SIG-M5 treated with dmso at 0.1 percent for 504 hours (cell line): ENCODE data around the gene PSMA2.
"Not testable (repeated sequence)": the region's sequence is repeated elsewhere in the genome, so short reads cannot be mapped to it uniquely, and the experiment has no call there.

Experiments
- DNase-seq: peaks from one replicate; lab custom pipeline; 2025; ENCODE audit not compliant: unreplicated experiment; lab: John Stamatoyannopoulos, UW

PSMA2 gene

DNA sequence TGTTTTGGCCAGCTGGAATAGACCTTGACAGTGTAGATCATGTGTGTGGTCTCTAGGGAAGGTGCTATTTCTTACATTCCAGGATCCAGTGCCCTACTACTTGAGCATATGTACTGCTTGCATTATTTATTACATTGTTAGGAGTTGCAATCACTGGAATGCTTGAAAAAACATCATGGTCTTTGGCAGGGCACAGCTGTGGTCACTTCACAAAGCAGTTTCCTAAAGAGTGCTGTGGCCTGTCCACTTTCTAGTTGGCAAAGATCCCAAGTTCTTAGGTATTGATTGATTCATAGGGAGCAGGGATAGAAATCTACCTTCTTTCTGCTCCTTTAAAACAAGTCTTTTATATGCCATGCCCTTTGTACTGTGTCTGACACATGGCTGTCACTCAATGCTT lies 24.7 kb downstream of the PSMA2 start:
- DNase-seq = no peak

DNA sequence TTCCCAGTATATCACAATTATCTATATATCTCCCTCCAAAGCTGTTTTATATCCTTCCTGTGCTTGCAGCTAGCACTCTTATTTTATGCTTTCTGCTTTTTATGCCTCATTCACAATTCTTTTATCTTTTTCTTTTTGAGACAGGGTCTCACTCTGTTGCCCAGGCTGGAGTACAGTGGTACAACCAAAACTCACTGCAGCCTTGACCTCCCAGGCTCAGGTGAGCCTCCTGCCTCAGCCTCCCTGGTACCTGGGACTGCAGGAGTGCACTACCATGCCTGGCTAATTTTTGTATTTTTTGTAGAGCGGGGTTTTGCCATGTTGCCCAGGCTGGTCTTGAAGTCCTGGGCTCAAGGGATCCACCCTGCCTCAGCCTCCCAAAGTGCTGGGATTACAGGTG lies 25.8 kb downstream of the PSMA2 start:
- no peak for DNase-seq

DNA sequence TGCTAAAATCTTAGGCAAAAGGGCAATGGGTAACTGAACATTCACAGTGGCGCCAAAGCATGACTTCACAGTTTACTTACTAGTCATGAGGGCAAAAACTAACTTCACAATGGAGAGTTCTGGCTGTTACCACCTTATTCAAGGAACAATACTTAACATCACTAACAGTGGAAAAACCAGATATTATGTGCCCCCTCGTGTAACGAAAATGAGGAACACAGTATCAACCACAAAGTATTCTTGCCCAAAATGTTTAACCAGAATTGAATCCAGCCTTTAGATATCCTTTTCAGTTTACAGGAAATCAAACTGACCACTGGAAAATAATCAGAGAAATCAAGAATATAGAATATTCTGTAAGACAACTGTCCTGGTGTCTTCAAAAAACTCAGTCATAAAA lies 29.6 kb downstream of the PSMA2 start:
- DNase-seq = peak; percentile 22

DNA sequence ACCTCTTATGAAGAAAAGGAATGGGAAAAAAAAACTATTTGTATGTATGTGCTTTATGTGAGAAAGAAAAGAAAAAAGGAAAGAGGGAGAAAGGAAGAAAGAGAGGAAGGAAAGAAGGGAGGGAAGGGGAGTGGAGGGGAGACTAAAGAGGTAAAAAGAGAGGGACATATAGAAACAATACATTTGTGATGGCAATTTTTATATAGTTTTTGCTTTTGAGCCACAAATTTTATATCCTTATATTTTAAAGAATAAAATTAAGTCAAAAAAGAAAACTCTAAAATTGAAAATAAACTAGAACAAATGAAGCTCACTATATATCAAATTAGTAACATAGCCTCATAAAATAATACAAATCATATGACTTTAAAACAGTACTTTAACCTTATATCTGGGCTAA lies 31.1 kb downstream of the PSMA2 start:
- DNase-seq = no peak

DNA sequence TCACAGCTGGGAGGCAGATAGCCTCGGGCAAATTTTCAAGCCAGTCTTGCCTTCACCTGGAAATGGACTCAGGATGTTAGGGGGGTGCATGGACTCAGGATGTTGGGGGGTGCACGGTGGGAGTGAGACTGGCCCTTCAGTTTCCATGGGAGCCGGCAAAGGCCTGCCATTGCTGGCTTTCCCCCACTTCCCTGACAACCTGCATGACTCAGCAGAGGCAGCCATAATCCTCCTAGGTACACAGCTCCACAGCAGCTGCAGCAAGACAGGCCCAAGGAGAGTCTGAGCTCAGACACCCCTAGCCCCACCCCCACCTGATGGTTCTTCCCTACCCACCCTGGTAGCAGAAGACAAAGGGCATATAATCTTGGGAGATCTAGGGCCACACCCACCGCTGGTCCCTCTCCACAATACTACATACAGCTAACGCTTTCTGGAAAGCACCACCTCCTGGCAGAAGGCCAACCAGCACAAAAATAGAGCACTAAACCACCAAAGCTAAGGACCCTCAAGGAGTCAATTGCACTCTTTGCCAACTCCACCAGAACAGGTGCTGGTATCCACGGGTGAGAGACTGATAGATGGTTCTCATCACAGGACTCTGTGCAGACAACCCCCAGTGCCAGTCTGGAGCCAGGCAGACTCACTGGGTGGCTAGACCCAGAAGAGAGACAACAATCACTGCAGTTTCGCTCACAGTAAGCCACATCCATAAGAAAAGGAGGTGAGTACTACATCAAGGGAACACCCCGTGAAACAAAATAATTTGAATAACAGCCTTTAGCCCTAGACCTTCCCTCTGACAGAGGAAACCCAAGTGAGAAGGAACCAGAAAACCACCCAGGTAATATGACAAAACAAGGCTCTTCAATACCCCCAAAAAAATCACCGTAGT lies 38.4 kb downstream of the PSMA2 start:
- DNase-seq = no peak

DNA sequence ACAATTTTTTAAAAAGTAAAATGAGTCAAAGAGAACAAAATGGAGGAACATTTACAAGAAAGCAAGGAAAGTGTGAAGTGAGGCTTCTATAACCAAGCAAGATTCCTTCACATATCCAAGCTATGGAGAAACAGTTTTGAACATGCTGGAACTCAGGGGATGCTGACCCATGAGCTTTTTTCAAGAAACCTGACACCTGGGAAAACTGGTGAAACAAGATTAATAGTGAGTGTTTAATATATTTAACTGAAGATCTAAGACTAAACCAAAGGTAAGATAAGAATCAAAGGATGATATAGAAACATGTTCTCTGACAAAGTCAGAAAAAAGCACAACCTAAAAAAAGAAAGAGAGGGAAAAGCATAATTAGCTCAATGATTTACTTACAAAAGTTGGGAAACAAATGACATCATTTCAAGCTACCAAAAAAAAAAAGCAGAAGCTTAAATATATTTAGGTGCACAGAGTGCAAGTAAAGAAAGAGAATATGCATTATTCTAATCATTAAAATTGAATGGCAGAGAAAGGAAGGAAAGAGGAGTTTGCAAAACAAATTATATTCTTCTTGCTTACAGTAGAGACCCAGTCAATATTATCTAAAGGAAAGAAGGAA lies 45.0 kb downstream of the PSMA2 start:
- peak; percentile 20 for DNase-seq

DNA sequence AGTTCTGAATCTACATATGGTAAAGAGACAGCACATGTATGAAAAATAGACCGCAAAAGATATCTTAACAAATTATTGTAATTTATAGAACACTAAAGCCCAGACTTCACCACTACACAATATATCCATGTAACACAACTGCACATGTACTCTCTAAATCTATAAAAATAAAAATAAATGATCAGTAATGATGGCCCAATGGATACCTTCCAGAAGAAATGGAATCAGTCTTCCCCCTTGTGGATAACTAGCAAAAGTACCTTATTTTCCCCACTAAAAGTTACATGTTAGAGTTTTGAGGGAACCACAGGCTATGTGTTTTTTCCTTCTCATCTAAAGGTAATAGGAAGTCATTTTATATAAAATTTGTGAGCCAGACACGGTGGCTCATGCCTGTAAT lies 45.8 kb downstream of the PSMA2 start:
- DNase-seq = peak; percentile 49

DNA sequence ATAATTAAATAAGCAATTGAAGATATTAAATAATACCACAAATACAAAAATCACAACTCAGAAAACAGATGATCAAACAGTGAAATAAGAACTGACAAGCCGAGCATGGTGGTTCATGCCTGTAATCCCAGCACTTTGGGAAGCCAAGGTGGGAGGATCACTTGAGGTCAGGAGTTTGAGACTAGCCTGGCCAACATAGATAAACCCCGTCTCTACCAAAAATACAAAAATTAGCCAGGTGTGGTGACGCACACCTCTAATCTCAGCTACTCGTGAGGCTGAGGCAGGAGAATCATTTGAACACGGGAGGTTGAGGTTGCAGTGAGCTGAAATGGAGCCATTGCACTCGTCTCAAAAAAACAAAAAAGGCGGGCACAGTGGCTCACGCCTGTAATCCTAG lies 46.8 kb downstream of the PSMA2 start:
- not testable (repeated sequence) for DNase-seq

DNA sequence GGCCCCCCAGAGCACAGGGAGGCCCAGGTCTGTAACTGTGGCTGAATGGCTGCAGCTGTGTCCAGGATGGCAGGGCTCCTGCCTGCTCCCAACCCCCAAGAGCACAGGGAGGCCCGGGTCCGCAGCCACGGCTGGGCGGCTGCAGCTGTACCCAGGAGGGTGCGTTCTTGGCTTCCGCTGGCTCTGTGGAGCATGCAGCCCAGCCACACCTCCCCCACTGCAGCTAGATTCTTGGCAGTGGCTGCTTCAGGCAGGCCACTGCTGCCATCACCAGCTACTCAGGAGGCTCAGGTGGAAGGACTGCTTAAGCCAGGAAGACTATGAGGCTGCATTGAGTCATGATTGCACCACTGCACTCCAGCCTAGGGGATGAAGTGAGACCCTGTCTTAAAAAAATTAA lies 48.0 kb downstream of the PSMA2 start:
- DNase-seq = peak; percentile 31

DNA sequence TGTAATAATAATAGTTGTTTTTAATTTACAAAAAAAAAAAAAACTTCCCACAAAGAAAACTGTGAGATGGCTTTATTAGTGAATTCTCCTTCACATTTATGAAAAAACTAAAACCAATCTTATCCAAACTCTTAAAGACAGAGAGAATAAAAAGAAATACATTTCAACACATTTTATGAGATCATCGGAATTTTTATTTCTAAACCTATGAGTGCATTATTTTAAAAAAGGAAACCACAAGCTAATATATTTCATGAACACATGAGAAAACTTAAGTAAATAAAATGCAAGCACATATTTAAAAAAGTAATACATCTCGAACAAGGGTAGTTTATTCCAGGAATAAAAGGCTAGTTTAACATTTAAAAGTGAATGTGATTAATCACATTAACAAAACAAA lies 51.6 kb downstream of the PSMA2 start:
- no peak for DNase-seq

DNA sequence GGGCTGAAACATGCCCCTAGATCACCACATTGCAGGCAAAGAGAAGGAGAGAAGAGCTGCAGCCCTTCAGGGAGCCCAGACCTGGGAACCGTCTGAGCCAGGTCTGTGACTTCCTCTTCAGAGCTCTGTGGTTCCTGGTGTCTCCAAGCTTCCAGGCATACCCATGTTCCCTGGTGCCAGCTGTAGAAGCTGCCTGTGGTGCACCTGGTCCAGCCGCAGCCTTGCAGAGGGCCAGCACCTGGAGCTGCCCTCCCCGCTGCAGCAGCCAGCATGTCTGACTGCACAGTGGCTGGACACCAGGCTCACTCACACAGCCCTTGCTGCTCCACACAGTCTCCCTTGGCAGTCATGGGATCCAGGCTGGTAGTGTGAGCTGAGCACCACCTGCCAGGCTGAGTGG lies 53.7 kb downstream of the PSMA2 start:
- no peak for DNase-seq

DNA sequence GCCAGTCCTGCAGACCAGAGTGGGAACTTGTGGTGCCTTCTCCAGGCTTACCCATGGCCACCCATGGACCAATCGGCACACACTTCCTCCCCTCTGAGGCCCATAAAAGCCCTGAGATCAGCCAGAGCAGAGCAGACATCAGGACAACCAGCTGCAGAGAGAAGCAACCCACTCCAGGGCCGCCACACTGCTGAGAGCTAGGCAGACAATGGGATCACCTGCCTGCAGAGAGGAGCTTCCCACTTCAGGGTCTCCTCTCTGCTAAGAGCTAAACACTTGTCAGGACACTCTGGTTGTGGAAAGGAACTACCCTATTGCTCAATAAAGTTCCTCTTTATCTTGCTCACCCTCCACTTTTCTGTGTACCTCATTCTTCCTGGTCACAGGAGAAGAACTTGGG lies 54.1 kb downstream of the PSMA2 start:
- DNase-seq = peak; percentile 64

DNA sequence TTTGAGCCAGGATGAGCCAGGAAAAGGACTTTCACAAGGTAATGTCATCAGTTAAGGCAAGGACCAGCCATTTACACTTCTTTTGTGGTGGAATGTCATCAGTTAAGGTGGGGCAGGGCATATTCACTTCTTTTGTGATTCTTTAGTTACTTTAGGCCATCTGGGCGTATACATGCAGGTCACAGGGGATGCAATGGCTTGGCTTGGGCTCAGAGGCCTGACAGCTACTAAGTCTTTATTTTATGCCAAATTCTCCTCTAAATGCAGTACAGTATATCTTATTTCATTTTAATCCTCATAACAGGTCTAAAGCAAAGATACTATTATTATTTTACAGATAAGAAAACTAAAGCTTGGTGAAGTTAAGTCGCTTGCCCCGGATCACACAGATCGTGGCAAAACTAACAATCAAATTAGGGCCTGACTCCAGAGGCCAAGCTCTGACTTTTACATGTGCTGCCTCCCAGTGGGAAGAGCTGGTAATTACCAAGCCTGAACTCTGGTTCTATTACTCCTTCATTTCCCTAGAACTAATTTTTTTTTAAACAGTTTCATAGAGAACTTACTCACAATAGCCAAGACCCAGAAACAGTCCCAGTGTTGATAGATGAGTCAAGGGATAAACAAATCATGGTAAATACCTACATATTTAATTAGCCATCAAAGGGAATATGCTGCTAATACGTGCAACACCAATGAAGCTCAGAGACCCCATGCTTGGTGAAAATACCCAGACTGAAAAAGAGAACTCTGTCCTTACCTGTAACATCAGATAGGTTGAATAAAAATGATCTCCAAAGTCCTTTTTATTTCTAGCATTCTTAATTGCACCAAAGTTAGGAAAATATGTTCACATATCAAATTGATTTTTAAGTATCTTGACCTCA lies 55.5 kb downstream of the PSMA2 start:
- peak; percentile 65 for DNase-seq

DNA sequence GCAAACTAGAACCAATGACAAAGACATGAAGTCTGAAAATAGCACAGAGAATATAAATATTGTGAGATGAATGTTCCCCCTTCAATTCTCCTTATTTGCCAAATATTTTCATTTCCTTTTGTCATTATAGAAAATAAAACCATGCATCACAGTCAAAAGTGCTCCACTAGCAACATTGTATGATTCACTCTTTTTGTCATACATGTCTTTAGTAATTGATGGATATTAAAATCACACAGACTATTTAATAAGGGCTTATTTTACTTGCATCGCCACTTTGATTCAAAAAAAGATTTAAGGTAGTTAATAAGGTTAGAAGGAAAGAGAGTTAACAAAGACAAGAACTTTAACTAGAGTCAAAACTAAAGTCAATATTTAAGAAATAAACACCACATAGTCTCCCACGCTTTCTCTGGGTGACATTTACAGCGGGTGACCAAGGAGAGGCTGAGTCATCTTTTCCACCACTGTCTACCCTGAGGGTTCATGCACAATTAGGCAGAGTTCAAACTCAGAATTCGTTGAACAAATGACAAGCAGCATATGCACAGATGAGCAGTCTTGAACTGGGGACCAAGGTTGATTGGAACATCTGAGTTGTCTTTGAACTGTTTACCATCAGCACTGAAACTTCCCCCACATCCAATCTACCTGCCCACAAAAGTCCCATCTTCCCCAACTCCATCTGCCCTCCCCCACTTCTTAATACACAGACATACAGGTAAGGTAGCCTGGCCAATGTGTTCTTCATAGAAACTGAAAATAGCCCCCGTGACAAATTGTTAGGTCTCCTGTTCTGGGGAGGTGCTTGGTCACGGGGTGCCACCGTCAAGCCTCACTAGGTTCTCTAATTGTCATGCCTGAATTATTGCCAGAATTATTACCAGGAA lies 62.6 kb downstream of the PSMA2 start:
- DNase-seq = peak; percentile 42

DNA sequence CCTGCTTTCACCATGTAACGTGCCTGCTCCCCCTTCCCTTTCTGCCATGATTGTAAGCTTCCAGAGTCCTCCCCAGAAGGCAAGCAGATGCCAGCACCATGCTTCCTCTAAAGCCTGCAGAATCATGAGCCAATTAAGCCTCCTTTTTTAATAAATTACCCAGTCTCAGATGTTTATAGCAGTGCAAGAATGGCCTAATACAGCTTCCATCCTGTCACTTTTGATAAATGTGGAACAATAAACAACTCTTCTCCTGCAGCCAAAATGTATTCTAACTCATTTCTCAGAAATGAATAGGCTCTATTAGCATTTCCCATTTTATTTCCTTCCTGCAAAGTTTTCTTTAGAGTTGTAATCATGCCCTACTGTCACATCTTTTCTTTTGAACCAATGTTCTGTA lies 63.5 kb downstream of the PSMA2 start:
- no peak for DNase-seq
